Uterus (tissue), 4 donors: ENCODE results near the gene TSPAN4. TPM values are rescaled to one million over a fixed set of nuclear protein-coding genes. Genes with fewer than 3 reads are reported as not detected.

Experiments
- DNase-seq, 2 donors: peaks; one replicate each; pipeline ENCODE4 v3.0.0-alpha.2; 2019 to 2020
- H3K27ac ChIP-seq, 2 donors: fragments of 200-600 bp; sonication (generic); 1 replicate in 1 of 2; 2 replicates in 1 of 2; pipeline ENCODE4 v1.5.1; 2016 to 2018
- H3K27me3 ChIP-seq, 2 donors: fragments of 200-600 bp; sonication (generic); one replicate each; pipeline ENCODE4 v1.5.1; 2018 to 2019; ENCODE audit warnings: control low read depth in 1 of 2
- H3K36me3 ChIP-seq, 2 donors: fragments of 200-600 bp; sonication (generic); one replicate each; pipeline ENCODE4 v1.5.1; 2019; ENCODE audit warnings: control low read depth in 1 of 2
- H3K4me1 ChIP-seq, 2 donors: fragments of 200-600 bp; sonication (generic); one replicate each; pipeline ENCODE4 v1.5.1; 2018 to 2019; ENCODE audit warnings: control low read depth in 1 of 2
- H3K4me3 ChIP-seq, 2 donors: fragments of 200-600 bp; sonication (generic); 1 replicate in 1 of 2; 2 replicates in 1 of 2; pipeline ENCODE4 v1.5.1; 2018 to 2019; ENCODE audit warnings: mild to moderate bottlenecking in 1 of 2
- H3K9me3 ChIP-seq, 2 donors: fragments of 200-600 bp; sonication (generic); one replicate each; pipeline ENCODE4 v1.5.1; 2019; ENCODE audit warnings: control low read depth in 1 of 2
- CTCF ChIP-seq, 4 experiments: fragments of 200-600 bp in 2 of 4; fragments of 450-650 bp in 2 of 4; sonication (generic) in 2 of 4; IDR thresholded peaks; one replicate each; pipeline ENCODE4 v1.5.1; 2016 to 2019; ENCODE audit warnings: antibody characterized with exemption in 4 of 4, mild to moderate bottlenecking in 2 of 4, moderate library complexity in 1 of 4
- POLR2A ChIP-seq, 2 donors: fragments of 450-650 bp; IDR thresholded peaks; one replicate each; pipeline ENCODE4 v1.6.1; 2016; ENCODE audit warnings: antibody characterized with exemption in 2 of 2, mild to moderate bottlenecking in 1 of 2, moderate library complexity in 1 of 2
- intact Hi-C: fragments of 100-400 bp; cut with DNase I; formaldehyde crosslinking; loops from one replicate; pipeline ENCODE4 v1.15.1; 2023; ENCODE audit warnings: low total_unique reads
- total RNA-seq, 4 donors: library from RNA; depleted of rRNA in 3 of 4; stranded (reverse); fragments of >200 nt in 3 of 4; gene quantifications; one replicate each; pipeline versions ENCODE4 v1.1.0 to v1.2.4, GENCODE V29; 2014 to 2023
- donor health status: DM: yes; HTN: yes; CAD: no.

Gene TSPAN4
- total RNA-seq, 4 donors from 2014 or later = 68.4 to 119 (median 105) TPM

DNA sequence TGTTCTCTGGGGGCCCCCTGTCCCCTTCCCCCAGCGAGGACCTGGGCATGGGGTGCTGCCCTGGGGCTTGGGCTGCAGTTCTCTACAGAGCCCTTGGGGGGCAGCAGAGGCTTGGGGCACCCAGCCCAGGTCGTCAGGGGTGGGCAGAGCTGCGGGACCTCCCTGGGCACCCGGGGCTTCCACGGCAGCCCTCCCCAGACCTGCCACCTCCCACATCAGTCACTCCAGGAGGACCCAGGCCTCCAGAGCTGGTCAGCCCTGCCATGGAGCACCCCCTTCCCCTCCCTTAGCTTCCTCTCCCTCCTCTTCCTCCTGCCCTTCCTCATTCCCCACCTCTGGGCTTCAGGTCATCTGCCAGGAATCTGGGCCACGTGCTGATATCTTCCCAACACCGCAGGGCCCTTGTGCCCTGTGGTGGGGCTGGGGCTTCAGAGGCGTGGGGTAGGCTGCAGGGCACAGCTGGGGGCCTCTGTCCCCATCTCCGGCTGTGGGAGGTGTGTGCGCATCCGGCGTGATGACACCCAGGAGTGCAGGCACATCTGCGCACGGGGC lies 5.8 kb downstream of the TSPAN4 start:
- Histone ChIP-seq H3K27ac (peak overlapping the region in 1 of 2 donors; percentile 69), H3K4me1 (peaks cover 10 to 36% of the 10 kb centered on the region in 2 donors), H3K4me3 (no peak overlapping the region), H3K36me3 (no peaks in the 10 kb centered on the region), H3K27me3 (no peaks in the 10 kb centered on the region), H3K9me3 (no peaks in the 10 kb centered on the region)
- DNase-seq = no peak
- intact Hi-C loops = no loop called here
- TF ChIP-seq POLR2A (IDR thresholded peaks at IDR 0.05) (no peak), CTCF (IDR thresholded peaks at IDR 0.05) (peak; percentile 65 to 89 (median 82))

DNA sequence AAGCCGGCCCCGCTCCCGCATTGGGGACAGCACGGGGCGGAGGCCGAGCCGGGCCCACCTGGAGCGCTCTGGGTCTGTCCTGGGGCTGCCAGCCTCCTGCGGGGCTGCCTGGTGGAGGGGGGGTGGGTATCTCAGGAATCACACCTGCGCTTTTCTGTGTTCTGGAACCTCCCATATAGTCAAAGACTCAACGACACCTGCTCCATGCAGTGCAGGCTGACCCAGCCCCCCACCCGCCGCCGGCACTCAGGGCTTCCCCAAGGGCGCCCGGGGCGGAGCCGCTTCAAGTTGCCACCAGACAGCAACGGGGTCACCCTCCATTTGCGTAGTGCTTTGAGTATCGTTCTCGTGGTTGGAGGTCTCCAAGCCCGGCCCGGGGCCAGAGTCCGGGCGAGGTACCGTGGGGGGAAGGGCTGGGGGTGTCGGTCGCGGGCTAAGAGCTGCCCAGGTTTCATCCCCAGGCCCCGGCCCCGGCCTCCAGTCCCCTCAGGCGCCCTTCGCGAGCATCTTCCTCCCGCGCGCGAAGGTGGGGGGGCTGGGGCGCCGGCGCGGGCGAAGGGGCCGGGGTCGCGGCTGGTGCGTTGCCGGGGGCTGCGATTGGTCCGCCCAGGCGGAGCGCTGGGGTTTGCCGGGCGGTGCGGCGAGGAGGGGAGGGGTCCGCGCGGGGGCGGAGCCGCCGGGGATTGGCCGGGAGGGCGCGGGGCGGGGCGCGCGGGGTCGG lies 6.6 kb downstream of the TSPAN4 start:
- Histone ChIP-seq H3K27ac (peak overlapping the region; percentile 51 to 69), H3K4me3 (peak overlapping the region; percentile 30 to 40), H3K4me1 (peaks cover 10 to 36% of the 10 kb centered on the region in 2 donors), H3K9me3 (no peaks in the 10 kb centered on the region), H3K27me3 (no peaks in the 10 kb centered on the region), H3K36me3 (no peaks in the 10 kb centered on the region)
- DNase-seq = peak in 1 of 2 donors; percentile 66
- TF ChIP-seq CTCF (IDR thresholded peaks at IDR 0.05) (no peak), POLR2A (IDR thresholded peaks at IDR 0.05) (no peak)
- intact Hi-C loops = no loop called here

DNA sequence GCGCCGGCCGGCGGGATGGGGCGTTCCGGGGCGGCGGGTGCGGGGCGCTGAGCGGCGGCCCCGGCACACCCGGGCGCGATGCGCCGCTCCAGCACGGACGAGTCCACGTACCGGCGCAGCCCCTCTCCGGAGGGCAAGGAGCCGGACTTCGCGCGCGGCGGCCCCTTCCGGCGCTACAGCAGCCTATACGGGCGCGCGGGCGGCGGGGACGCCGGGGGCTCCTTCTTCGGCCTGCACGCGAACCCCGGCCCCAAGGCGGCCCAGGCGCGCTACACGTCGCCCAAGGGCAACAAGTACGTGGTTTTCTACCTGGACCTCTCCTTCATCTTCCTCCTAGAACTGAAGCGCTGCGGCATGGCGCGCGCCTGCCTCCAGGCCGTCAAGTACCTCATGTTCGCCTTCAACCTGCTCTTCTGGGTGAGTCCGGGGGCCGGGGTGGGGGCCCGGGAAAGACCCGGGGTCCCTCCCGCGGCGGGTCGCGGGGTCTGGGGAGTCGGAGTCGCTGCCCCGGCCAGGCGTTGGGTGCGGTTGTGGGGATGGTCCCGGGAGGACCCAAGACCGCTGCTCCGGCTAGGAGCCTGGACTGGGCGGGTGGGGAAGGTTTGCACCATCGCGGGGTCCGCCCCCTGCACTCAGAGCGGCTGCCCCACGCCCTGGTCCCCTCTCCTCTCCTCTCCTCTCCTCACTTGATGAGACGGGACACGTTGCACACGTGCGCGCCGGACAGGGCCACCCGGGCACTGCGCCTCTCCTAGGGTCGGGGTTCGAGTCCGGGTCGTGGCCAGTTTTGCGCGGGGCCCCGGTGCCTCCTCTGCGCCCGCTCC lies 7.5 kb downstream of the TSPAN4 start:
- Histone ChIP-seq H3K36me3 (no peaks in the 10 kb centered on the region), H3K27me3 (no peaks in the 10 kb centered on the region)

DNA sequence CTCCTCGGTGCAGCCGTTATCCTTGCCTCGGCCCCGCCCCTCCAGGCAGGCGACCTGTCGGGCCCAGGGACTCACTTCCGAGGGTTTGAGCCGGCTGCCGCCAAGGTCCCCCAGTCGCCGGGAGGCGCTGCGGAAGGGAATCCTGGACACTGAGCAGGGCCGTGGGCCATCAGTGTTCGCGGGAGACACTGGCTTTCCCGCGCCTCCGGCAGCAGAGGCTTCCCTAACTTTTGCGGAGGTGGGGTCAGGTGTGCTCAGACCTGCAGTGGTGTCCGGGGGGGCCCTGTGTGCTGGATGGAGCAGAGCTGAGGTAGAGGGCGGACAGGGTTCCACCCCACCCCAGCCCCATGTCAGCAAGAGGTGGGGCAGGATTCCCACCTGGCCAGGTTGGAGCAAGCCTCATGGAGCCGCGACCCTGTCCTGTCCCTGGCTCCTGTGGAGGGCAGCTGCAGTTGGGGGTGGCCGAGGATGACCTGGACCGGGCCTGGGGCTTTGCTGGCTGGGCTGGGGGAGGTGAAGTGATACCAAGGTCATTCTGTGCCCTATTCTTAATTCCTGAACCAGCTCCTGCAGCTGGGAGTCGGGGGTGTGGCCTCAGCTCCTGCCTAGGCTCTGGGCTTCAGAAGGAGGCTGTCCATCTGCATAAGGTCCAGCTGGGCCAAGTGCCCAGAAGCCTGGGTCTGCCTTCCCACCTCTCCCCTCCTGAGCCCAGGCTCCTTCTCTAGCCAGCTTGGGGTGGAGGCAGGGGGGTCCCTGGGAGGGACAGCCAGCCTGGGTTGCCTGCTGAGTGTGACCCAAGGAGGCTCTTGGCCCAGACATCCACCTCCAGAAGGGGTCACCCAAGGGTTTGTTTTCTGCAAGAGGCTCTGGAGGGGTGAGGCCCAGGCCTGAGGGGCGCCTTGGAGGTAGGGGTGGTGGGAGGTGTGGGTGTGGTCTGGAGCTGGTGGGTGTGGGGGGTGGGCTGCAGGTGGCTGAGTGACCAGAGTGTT lies 8.4 kb downstream of the TSPAN4 start:
- H3K4me1 ChIP-seq = peaks cover 10 to 24% of the 10 kb centered on the region in 2 donors
- TF ChIP-seq CTCF (IDR thresholded peaks at IDR 0.05) = peak in 1 of 4 experiments; percentile 3
- TF ChIP-seq POLR2A (IDR thresholded peaks at IDR 0.05) = no peak
- H3K27me3 ChIP-seq = no peaks in the 10 kb centered on the region
- no peaks in the 10 kb centered on the region for H3K36me3 ChIP-seq
- no peak overlapping the region for H3K27ac ChIP-seq
- no peaks in the 10 kb centered on the region for H3K9me3 ChIP-seq
- no peak for DNase-seq
- intact Hi-C loops = no loop called here
- no peak overlapping the region for H3K4me3 ChIP-seq

More for the DNA sequence above, 7.5 kb downstream of the TSPAN4 start:
- peaks cover 10 to 32% of the 10 kb centered on the region in 2 donors for H3K4me1 ChIP-seq
- H3K4me3 ChIP-seq = peak overlapping the region; percentile 27 to 30
- no peak for DNase-seq
- intact Hi-C loops = no loop called here
- no peaks in the 10 kb centered on the region for H3K9me3 ChIP-seq
- no peak for TF ChIP-seq POLR2A (IDR thresholded peaks at IDR 0.05)
- no peak for TF ChIP-seq CTCF (IDR thresholded peaks at IDR 0.05)
- H3K27ac ChIP-seq = peak overlapping the region; percentile 51 to 53
